Measurements from ENCODE around the gene SORBS1. TPM values are rescaled to one million over a fixed set of nuclear protein-coding genes. Genes with fewer than 3 reads are reported as not detected.

SORBS1 gene
- total RNA-seq, 2 experiments from 2014 or later: 0.71 to 0.72 TPM

DNA sequence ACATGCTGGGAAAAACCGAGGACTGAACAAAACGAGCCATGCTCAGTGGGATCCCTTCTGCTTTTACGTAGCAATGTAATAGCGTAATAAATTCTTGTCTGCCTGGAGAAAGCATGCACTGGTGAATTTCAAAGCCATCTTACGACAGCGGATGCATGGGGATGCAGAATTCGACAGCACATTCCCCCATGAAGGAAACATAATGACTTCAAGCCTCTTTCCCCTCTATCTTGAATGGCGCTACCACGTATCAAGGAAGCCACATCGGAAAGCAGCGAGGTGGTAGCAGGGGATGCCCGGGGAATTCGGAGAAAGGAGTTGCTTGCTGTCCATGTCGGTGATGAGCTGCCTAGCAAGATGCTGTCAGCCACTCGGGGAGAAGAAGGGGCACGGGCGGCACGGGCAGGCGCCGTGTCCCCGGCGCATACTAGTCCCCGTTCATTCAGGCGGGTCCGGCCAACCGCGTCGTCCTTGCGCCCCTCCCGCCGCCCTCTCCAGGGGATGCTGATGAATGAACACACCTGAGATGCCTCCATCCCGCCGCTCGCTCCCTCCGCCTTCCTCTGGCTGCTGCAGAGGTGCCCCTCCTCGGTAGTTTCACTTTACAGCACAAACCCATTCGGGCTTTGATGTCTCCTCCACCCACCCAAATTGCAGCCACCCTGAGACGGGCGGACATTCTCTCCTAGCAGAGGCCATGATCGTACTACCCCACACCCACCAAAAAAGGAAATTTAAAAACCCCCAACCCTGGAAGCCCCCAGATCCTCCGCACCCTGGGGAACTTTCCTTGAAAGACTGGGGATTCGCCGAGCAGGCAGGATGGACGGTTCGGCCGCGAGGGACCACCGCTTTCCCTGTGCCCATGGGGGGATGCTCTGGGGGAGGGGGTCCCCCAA, 644 bp downstream of the SORBS1 start:
- DNase-seq (peak; percentile 54), ATAC-seq (ENCODE audit: low read depth) (peak; percentile 20)
- H3K4me3 Mint-ChIP-seq: peak overlapping the region; percentile 90
- H3K9me3 Mint-ChIP-seq: no peaks in the 10 kb centered on the region
- H3K27me3 Mint-ChIP-seq: peaks cover 34% of the 10 kb centered on the region
- H3K4me1 Mint-ChIP-seq: peaks cover 8% of the 10 kb centered on the region
- POLR2A ChIA-PET: no interaction called here
- H3K27ac Mint-ChIP-seq: peak overlapping the region; percentile 79
- H3K36me3 Mint-ChIP-seq: no peaks in the 10 kb centered on the region

DNA sequence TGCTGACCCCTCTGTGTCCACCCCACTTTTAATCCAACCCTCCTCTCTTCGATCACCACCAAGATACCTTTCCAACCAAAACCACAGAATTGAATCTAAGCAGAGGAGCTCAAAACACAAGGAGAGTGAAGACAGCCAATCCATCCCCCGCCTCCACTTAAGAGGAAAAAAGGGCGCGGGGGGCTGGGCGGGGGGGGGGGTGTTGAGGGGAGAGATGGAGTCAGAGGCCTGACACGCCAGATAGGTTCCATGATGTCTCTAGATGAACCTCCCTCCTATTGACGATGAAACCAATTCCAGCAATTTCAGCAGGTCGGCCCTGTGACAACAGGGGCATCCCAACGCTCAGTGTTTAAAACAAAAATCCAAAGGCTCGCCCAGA, 1.3 kb downstream of the SORBS1 start:
- DNase-seq (no peak), ATAC-seq (ENCODE audit: low read depth) (no peak)
- peaks cover 8% of the 10 kb centered on the region for H3K4me1 Mint-ChIP-seq
- POLR2A ChIA-PET: no interaction called here
- no peaks in the 10 kb centered on the region for H3K36me3 Mint-ChIP-seq
- H3K4me3 Mint-ChIP-seq: peak overlapping the region; percentile 90
- peaks cover 31% of the 10 kb centered on the region for H3K27me3 Mint-ChIP-seq
- H3K27ac Mint-ChIP-seq: no peak overlapping the region
- H3K9me3 Mint-ChIP-seq: no peaks in the 10 kb centered on the region

DNA sequence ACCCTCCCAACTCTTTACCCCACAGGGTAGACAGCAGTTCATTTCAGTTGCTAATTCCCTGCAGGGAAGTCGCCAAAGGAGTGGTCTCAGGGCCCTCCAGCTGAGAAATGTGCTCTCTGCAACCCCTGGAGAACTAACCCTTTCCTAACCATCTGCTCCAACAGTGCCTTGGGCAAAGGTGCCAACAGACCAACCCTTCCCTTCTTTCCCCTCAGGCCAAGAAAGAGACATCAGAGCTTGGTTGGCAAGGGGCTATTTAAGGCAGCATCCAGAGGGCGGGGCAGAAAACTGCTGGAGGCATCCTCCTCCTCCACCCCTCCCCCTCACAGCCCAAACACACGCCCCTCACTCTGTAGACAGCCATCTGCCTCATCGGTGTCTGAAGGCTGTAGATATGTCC, 1.7 kb downstream of the SORBS1 start:
- Mint-ChIP-seq H3K27ac (no peak overlapping the region), H3K4me3 (peak overlapping the region; percentile 51), H3K9me3 (no peaks in the 10 kb centered on the region), H3K4me1 (peaks cover 8% of the 10 kb centered on the region), H3K27me3 (peaks cover 31% of the 10 kb centered on the region), H3K36me3 (no peaks in the 10 kb centered on the region)
- POLR2A ChIA-PET: no interaction called here
- ATAC-seq (ENCODE audit: low read depth): no peak
- no peak for DNase-seq

DNA sequence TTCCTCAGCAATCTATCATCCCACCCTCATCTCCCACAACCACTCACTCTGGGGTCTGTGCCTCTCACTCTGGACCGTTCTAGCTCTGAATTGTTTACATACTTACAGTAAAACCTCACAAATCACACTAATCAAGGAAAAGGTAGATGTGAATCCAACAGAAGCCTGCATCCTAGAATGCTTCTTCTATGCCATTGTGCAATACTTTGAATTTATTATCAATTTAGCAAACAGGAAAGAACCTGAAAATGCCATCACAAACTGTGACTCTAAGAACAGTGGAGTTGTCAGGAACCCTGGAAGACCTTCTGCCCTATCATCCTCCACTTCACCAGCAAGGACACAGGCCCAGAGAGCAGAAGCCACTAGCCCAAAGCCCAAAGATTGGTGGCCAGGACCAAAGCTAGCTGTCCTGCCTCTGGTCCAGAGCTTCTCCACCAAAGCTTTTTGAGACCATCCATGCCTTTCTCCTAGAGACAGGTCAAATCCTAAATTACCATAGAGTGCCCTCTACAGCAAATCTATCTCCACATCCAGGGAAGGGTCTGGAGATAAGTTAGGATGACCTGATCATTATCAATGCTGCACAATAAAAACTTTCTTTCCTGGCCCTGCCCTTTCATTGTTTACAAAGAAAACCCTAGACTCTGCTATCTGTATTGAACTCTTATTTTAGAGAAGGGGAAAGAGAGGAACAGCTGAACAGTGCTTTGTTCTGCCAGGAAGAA, 2.4 kb downstream of the SORBS1 start:
- DNase-seq (no peak), ATAC-seq (ENCODE audit: low read depth) (no peak)
- Mint-ChIP-seq H3K27ac (no peak overlapping the region), H3K9me3 (no peaks in the 10 kb centered on the region), H3K4me1 (peaks cover 8% of the 10 kb centered on the region), H3K4me3 (no peak overlapping the region), H3K27me3 (peaks cover 31% of the 10 kb centered on the region), H3K36me3 (no peaks in the 10 kb centered on the region)
- POLR2A ChIA-PET: no interaction called here

DNA sequence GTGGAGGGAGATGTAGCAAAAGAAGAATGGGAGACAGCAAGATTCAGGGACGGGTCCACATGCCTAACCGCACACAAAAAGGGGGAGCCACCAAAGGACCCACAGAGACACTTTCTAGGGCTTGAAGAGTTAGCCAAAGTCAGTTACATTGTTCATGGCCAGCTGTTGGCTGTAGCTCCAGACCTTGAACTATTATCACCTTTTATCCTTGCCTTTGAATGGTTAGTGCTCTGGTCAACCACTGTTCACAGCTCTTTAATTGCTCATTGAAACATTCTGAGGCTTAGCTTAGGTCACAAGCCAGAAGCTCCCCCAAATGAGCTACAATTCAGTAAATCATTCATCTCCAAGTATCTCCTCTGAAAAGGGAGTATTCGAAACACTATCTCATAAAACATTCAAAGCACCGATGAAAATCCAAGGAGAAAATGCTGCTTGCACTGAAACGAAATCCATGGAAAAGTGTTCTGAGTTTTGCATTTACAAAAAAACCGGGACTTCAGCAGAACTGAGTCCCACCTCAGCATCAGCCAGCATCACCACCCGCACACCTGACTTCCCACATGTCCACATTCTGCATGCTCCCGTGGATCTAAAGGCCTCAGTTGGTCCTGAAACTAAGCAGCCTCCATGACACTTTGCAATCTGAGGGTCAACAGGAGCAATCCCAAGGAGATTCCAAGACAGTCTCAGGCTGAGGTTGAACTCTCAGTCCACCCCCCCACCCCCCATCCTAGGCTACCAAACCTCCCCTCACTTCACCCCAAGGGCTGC, 4.0 kb downstream of the SORBS1 start:
- POLR2A ChIA-PET: no interaction called here
- Mint-ChIP-seq H3K4me3 (no peak overlapping the region), H3K4me1 (peaks cover 8% of the 10 kb centered on the region), H3K36me3 (no peaks in the 10 kb centered on the region), H3K27me3 (peaks cover 28% of the 10 kb centered on the region), H3K9me3 (no peaks in the 10 kb centered on the region), H3K27ac (no peak overlapping the region)
- DNase-seq: no peak
- ATAC-seq (ENCODE audit: low read depth): no peak

DNA sequence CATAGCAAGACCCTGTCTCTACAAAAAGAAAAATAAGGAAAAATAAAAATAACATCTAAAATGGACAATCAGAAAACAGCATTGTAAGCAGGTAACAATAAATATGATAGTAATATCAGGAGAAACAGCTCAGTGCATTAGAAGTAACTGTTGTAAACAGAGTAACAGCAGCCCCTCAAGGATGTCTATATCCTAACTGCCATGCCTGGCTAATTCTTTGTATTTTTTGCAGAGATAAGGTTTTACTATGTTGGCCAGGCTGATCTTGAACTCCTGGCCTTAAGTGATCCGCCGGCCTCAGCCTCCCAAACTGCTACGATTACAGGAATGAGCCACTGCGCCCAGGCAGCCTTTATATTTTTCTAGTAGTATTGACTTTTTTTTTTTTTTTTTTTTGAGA, 7.5 kb downstream of the SORBS1 start:
- no peak overlapping the region for H3K27ac Mint-ChIP-seq
- no peaks in the 10 kb centered on the region for H3K4me1 Mint-ChIP-seq
- H3K27me3 Mint-ChIP-seq: peaks cover 15% of the 10 kb centered on the region
- DNase-seq: no peak
- no peaks in the 10 kb centered on the region for H3K36me3 Mint-ChIP-seq
- no peak for ATAC-seq (ENCODE audit: low read depth)
- H3K4me3 Mint-ChIP-seq: no peak overlapping the region
- no peaks in the 10 kb centered on the region for H3K9me3 Mint-ChIP-seq
- POLR2A ChIA-PET: no interaction called here

DNA sequence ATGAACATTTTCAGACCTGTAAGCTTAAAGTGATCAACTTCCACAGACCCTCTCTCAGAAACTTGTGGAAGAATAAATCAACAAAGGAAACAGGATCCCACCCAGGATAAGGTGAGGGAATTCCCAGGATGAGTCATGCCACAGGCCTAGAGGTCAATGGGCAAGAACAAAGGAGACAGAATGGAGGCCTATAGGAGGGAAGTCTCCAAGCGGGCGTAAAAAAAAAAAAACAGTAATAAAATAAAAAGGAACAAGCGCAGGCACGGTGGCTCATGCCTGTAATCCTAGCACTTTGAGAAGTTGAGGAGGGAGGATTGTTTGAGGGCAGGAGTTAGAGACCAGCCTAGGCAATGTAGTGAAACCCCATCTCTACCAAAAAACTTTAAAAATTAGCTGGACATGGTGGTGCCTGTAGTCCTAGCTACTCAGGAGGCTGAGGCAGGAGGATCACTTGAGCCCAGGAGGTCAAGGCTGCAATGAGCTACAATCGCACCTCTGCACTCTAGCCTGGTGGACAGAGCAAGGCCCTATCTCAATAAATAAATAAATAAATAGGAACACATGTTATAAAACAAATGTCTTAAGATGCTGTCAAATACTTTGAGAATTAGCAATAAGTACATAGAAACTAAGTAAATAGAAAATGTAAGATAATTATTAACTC, 8.4 kb downstream of the SORBS1 start:
- peaks cover 8% of the 10 kb centered on the region for H3K27me3 Mint-ChIP-seq
- no peak for DNase-seq
- no peak overlapping the region for H3K27ac Mint-ChIP-seq

DNA sequence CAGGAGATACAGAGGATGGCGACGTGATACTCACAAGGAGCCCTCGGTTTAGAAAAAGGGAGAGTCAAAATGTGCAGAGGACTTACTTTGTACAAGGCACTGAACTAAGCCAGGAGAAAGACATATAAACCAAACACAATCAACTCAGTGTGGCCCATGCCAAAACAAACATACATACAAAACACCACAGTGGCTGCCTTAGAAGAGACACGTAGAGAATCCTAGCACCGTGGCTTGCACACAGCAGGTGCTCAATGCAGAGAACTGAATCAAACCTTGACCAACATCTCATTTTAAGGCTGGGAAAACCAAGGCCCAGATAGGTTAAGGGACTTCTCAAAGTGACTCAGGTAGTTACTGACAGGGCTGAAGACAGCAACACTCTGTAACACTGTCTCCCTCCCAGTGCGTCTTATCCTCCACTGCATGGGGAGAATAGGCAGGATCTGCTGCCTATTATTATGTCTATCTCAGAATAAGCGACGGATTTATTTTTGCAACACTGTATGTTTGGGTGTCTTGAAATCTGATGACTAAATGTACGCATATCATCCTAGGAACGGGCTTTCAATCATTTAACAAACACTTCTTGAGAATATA, 11.0 kb downstream of the SORBS1 start:
- no peak for ATAC-seq (ENCODE audit: low read depth)
- Mint-ChIP-seq H3K4me3 (no peak overlapping the region), H3K36me3 (no peaks in the 10 kb centered on the region), H3K27me3 (peaks cover 5% of the 10 kb centered on the region), H3K9me3 (no peaks in the 10 kb centered on the region), H3K27ac (no peak overlapping the region), H3K4me1 (no peaks in the 10 kb centered on the region)
- POLR2A ChIA-PET: no interaction called here
- no peak for DNase-seq

More for the DNA sequence above, 8.4 kb downstream of the SORBS1 start:
- Mint-ChIP-seq H3K36me3 (no peaks in the 10 kb centered on the region), H3K4me1 (no peaks in the 10 kb centered on the region), H3K9me3 (no peaks in the 10 kb centered on the region), H3K4me3 (no peak overlapping the region)
- no peak for ATAC-seq (ENCODE audit: low read depth)
- POLR2A ChIA-PET: no interaction called here

DNA sequence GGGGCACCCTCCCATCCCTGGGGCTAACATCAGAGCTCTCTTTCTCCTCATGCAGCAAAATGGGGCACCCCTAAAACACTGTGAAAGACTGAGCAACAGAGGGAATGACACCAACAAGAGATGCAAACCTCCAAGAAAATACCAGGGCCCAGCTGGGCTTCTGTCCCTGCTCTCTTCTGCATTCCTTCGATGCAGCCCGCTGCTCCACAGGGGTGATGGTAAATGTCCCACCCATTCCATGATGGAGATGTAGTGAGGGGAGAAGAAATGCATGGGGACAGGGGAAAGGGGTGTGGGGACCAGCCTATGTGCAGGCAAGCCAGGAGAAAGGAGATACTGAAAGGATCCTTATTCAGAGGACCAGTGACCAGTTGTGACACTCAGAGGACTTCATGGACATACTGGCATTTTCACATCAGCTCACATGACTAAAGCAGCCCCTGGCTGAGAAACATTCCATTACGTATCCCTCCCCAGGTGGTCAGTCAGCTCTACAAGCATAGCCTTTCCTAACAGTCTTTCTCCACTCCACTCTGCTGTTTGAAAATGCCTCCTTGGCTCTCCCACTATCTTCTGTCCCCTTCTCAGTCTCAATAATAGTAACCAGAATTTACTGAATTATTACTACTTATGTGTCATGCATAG, 13.3 kb downstream of the SORBS1 start:
- no peak for ATAC-seq (ENCODE audit: low read depth)

DNA sequence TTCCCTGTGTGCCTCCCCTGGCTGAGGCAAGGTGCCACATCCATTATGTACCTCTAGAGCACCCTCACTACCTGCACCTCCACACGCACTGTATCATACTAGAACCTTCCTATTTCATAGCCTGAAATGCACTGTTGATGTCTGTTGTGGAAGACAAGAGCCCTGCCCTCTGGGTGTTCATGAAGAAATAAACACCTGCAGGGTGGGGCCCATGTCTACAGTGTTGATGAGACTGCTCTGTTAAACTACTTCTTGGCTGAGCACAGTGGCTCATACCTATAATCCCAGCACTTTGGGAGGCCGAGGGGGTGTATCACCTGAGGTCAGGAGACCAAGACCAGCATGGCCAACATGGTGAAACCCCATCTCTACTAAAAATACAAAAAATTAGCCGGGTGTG, 14.0 kb downstream of the SORBS1 start:
- no peaks in the 10 kb centered on the region for H3K9me3 Mint-ChIP-seq
- POLR2A ChIA-PET: no interaction called here
- ATAC-seq (ENCODE audit: low read depth) (no peak), DNase-seq (no peak)
- no peaks in the 10 kb centered on the region for H3K36me3 Mint-ChIP-seq
- peaks cover 5% of the 10 kb centered on the region for H3K27me3 Mint-ChIP-seq
- H3K4me3 Mint-ChIP-seq: no peak overlapping the region
- H3K27ac Mint-ChIP-seq: no peak overlapping the region
- no peaks in the 10 kb centered on the region for H3K4me1 Mint-ChIP-seq

More for the DNA sequence above, 13.3 kb downstream of the SORBS1 start:
- Mint-ChIP-seq H3K9me3 (no peaks in the 10 kb centered on the region), H3K27me3 (peaks cover 5% of the 10 kb centered on the region), H3K4me3 (no peak overlapping the region), H3K4me1 (no peaks in the 10 kb centered on the region), H3K36me3 (no peaks in the 10 kb centered on the region), H3K27ac (no peak overlapping the region)
- DNase-seq: no peak
- POLR2A ChIA-PET: no interaction called here

DNA sequence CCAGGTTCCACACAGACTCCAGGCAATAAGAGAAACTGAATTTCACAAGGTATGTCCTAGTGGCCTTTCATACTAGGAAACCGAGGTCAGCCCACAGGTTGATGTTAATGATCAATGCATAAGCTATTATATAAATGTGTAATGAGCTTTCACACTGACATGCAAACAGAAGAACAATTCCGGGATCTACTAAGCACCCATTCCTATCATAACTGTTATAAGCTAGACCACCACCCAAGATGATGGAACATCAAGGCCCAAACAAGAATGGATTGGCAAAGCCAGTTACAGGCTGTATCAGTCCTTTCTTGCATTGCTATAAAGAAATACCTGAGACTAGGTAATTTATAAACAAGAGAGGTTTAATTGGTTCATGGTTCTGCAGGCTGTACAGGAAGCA, 15.2 kb downstream of the SORBS1 start:
- Mint-ChIP-seq H3K4me1 (no peaks in the 10 kb centered on the region), H3K27me3 (peaks cover 3% of the 10 kb centered on the region), H3K4me3 (no peak overlapping the region), H3K9me3 (no peaks in the 10 kb centered on the region), H3K36me3 (no peaks in the 10 kb centered on the region), H3K27ac (no peak overlapping the region)
- POLR2A ChIA-PET: no interaction called here
- no peak for DNase-seq
- no peak for ATAC-seq (ENCODE audit: low read depth)

DNA sequence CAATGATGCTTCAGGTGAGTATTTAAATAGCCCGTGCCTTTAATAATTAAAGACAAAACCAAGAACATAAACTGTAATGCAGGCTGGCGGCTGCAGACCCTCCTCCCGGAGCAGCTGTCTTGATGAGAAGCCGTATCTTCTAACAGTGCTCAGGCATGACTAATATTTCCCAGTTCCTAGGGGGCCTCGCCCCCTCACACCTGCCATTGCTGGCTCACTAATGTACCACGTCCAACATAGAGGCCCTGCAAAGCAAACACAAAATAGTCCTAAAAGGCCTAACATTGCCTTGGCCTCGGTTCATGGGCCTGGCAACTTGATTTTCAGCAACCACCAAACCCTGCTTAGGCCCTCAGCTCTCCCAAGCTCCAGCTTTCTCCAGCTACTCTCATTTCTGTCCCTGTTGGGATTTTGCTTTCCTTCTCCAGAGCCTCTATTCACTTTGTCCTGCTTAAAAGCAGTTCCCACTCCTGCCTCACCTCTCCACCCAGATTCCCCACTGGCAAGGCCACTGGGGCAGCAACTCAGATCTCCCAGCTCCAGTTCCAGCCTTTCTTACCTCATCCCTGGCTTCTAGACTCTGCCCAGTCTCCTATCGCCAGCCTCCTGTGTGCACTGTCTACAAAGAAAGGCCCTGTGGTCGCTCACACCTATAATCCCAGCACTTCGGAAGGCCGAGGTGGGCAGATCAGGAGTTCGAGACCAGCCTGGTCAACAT, 16.2 kb downstream of the SORBS1 start:
- no peaks in the 10 kb centered on the region for H3K36me3 Mint-ChIP-seq
- H3K4me1 Mint-ChIP-seq: no peaks in the 10 kb centered on the region
- POLR2A ChIA-PET: no interaction called here
- no peak overlapping the region for H3K4me3 Mint-ChIP-seq
- H3K9me3 Mint-ChIP-seq: no peaks in the 10 kb centered on the region
- DNase-seq: no peak
- ATAC-seq (ENCODE audit: low read depth): no peak
- H3K27me3 Mint-ChIP-seq: no peaks in the 10 kb centered on the region
- H3K27ac Mint-ChIP-seq: no peak overlapping the region
